A549 (cell line): Measurements from ENCODE around the gene CSAD.

Experiments used
- CTCF ChIP-seq: fragments of >200 bp; sonication (Bioruptor Twin); formaldehyde crosslinking; IDR thresholded peaks from 3 replicates; pipeline ENCODE4 v1.5.1; 2016
- POLR2A ChIP-seq: IDR thresholded peaks from 2 replicates; pipeline ENCODE4 v1.6.1; 2012; ENCODE audit warnings: mild to moderate bottlenecking, low read length
- REST ChIP-seq: fragments of 200-600 bp; sonication (generic); IDR thresholded peaks from 2 replicates; pipeline ENCODE4 v1.6.1; 2016; ENCODE audit warnings: antibody characterized with exemption, mild to moderate bottlenecking, moderate library complexity

GRCh38 chr12:53147653-53148052, 33.1 kb downstream of the CSAD start:
- no peak for TF ChIP-seq POLR2A
- TF ChIP-seq CTCF = no peak
- TF ChIP-seq REST = no peak
